Stimulated activated CD4-positive, alpha-beta T cell treated with anti-CD3 and anti-CD28 coated beads, Interleukin-15, amount 100 ng/mL, for 1 hour (primary cell): ENCODE measurements around the gene PLXNA4.

ENCODE experiments used
- DNase-seq, 2 donors: peaks; one replicate each; pipeline ENCODE4 v3.0.0-alpha.2; 2020; ENCODE audit warnings: low read depth in 1 of 2, low spot score in 1 of 2

PLXNA4 gene

GRCh38 chr7:132158841-132159240 lies 417.4 kb downstream of the PLXNA4 start:
- no peak for DNase-seq

GRCh38 chr7:132158166-132158565 lies 418.1 kb downstream of the PLXNA4 start:
- DNase-seq = no peak

GRCh38 chr7:132155715-132156114 lies 420.6 kb downstream of the PLXNA4 start:
- no peak for DNase-seq

- DNase-seq = no peak
Observed at GRCh38 chr7:132154695-132155471, 421.4 kb downstream of the PLXNA4 start.

GRCh38 chr7:132154248-132154647 lies 422.0 kb downstream of the PLXNA4 start:
- DNase-seq = no peak

- no peak for DNase-seq
Observed at GRCh38 chr7:132152131-132152889, 424.0 kb downstream of the PLXNA4 start.

GRCh38 chr7:132150711-132151110 lies 425.6 kb downstream of the PLXNA4 start:
- DNase-seq = no peak

- DNase-seq = no peak
Observed at GRCh38 chr7:132149436-132150304, 426.6 kb downstream of the PLXNA4 start.

- DNase-seq = no peak
Observed at GRCh38 chr7:132148876-132149275, 427.4 kb downstream of the PLXNA4 start.

- DNase-seq = no peak
Observed at GRCh38 chr7:132145466-132145865, 430.8 kb downstream of the PLXNA4 start.

GRCh38 chr7:132145063-132145462 lies 431.2 kb downstream of the PLXNA4 start:
- DNase-seq = no peak

- no peak for DNase-seq
Observed at GRCh38 chr7:132142006-132142405, 434.3 kb downstream of the PLXNA4 start.

- no peak for DNase-seq
Observed at GRCh38 chr7:132141109-132141508, 435.2 kb downstream of the PLXNA4 start.

GRCh38 chr7:132140341-132140740 lies 435.9 kb downstream of the PLXNA4 start:
- no peak for DNase-seq

GRCh38 chr7:132138817-132139216 lies 437.5 kb downstream of the PLXNA4 start:
- no peak for DNase-seq

- no peak for DNase-seq
Observed at GRCh38 chr7:132137681-132138080, 438.6 kb downstream of the PLXNA4 start.

- no peak for DNase-seq
Observed at GRCh38 chr7:132135746-132136385, 440.4 kb downstream of the PLXNA4 start.

- DNase-seq = no peak
Observed at GRCh38 chr7:132134814-132135445, 441.3 kb downstream of the PLXNA4 start.

- no peak for DNase-seq
Observed at GRCh38 chr7:132133501-132133900, 442.8 kb downstream of the PLXNA4 start.

GRCh38 chr7:132131196-132131595 lies 445.1 kb downstream of the PLXNA4 start:
- DNase-seq = no peak

- DNase-seq = no peak
Observed at GRCh38 chr7:132130497-132130896, 445.8 kb downstream of the PLXNA4 start.
